ENCODE measurements around the gene SOWAHC.
A peak's percentile ranks its signal among the peaks of the same experiment; 100 is the strongest.

SOWAHC gene

DNA sequence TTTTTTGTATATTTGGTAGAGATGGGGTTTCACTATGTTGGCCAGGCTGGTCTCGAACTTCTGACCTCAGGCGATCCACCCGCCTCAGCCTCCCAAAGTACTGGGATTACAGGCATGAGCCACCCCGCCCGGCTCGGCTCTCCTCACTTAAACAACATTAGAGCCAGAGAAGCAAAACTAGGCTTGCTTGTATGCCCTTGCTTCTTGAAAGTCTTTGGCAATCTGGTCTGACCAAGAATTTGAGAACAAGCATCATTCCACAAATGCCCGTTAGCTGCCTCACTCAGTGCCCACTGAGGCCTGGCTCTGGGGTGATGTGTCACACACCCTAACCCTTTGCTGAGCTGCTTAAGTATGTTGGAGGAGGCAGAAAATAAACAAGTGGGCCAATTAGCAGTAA is 33.5 kb downstream of the SOWAHC start:
- no peak for DNase-seq

DNA sequence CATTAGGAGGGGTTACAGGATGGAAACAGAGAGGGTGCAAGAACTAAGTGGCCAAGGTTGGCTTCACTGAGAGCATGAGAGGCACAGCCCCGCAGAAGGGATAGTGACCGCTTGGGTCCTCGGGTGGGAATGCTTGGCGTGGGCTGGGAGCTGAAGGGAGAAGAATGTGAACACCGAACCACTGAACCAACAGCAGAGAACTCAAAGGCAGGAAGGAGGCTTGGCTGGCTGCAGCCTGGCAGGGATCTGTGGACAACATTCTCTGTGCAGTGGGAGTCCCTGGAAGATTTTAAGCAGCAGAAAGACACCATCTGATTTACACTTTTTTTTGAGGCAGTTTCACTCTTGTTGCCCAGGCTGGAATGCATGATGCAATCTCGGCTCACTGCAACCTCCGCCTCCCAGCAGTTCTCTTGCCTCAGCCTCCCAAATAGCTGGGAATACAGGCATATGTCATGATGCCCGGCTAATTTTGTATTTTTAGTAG is 33.9 kb downstream of the SOWAHC start:
- DNase-seq = no peak

DNA sequence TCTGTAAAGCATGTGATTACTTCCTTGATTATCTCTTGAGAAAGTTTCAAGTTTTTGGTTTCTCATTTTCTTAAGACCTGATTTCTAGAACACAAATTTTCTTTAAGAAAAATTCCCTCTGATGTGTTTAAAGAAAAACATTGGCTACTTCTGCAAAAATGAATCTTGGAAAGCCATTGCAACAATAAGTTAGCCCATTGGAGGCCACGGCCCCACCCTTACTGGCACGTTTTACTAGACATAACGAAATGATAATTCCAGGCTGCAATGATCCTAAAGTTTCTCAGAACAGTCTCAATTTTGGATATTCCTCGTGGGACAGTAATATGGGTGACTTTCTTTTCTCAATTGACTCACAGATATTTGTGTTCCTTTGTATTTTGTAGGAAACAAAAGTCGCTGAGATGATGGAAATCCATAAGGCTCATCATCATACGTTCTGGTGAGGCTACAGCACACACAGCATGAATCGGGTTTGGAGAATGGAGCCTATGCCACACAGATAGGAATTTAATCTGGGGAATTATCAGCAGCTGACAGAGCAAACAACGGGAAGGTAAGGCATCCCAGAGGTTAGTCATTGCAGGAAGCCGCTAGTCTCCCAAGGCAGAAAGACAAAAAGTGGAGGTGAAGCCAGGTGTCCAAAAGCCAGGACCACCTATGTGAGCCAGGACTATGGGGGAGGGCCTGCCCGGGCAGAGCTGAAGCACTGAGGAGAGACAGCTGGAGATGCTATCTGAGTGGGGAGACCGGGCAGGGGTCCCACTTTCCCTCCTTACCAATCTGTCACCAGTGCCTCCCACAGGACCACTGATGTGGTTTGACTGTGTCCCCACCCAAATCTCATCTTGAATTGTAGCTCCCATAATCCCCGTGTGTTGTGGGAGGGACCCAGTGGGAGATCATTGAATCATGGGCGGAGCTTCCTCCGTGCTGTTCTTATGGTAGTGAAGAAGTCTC is 35.9 kb downstream of the SOWAHC start:
- DNase-seq = no peak

DNA sequence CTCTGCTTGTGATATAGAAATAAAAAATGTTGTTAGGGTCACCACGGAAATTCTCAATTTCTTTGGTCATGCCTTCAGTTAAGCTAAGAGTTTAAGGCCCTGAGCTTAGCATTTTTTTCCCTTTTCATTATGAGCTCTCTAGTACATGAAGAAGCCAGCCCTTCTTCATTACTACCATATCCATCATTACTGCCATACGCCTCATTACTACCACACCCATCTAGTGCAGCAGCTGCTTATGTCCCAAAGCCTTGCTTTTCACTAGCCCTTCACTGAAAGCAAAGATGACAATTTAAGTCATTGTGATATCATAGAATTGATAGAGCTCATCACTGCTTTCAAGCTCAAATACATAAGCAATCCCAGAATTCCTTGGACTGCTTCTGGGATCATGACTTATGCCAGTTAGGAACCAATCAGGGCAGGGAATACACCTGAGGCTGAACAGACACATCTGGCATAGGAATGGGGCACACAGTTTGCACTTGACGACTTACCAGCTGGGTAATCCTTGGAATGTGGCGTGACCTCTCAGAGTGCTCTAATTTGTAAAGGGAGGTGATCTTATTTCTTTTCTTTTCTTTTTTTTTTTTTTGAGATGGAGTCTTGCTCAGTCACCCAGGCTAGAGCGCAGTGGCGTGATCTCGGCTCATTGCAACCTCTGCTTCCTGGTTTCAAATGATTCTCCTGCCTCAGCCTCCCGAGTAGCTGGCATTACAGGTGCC is 40.3 kb downstream of the SOWAHC start:
- no peak for DNase-seq

DNA sequence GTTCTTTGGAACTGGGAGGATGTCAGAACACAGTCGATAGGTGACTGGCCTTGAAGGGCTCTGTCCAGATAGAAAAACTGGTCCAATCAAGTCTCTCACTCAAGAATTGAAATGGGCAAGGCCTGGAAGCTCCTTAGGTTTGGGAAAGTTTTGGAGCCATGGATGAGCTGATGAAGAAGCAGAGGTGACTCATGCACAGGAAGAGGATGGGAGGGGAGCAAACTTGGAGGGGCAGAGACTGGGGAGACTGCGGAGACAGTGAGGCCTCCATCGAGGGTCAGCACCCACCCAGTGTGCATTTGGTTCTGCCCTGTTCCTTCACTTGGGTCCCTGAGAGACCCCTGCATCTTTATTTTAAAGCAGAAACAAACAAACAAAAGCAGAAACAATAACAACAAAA is 41.1 kb downstream of the SOWAHC start:
- no peak for DNase-seq

DNA sequence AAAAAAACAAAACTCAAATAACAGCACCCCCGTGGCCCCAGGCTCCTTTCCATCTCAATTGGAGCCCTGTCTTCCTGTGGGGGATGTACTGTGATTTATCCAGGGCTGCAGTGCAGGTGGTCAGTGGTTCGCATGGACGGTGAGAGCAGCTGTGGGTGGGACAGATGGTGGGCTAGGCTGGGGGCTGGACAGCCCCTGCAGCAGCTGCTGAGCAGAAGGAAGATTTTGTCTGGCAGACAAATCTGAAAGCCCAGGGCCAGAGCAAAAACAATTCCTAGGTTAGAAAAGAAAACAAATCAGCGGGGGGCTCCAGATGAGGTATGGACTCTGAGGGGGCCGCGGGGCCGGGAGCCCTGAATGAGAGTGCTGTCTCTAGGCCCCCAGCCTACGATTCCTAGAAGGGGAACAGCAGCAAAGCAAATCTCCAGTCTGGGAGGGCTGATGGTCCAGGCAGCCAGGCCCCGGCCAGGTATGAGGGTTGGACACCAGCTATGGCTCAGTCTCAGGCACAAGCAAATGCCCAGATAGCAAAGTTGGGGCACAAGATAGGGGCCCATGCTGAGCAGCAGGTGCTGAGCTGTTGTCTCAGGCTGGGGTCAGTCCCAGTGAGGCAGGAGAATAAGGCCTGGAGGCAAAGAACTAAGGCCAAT is 45.4 kb downstream of the SOWAHC start:
- DNase-seq = peak; percentile 68

DNA sequence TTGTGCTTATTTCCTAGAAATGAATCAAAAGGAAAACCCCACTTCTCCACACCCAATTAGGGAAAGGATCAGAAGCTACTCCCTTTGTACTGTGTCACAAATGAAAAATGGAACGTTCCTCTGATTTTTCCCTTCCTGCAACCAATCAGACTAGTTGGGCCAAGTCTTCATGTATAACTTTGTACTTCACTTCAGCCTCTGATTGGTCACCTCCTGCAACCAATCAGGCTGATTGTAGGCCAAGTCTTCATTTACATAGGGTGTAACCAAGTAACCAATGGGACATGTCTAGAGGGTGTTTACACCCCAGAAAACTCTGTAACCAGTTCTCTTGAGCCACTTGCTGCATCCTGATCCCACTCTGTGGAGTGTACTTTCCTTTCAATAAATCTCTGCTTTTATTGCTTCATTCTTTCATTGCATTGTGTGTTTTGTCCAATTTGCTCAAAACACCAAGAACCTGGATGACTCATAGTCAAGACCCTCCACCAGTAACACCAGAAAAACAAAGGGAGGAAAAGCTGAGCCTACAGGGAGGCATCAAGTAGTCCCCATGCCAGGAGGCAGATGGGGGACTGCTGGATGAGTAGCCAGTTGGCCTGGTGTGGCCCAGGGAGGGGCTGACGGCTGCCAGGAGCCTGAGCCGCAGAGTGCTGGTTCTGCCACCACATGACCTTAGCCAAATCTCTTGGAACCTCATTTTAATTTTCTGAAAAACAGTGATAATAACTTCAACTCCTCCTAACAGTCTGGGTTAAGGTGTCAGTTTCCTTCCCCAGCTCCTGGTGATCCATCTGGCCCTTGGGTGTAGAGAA is 46.1 kb downstream of the SOWAHC start:
- peak; percentile 44 for DNase-seq

DNA sequence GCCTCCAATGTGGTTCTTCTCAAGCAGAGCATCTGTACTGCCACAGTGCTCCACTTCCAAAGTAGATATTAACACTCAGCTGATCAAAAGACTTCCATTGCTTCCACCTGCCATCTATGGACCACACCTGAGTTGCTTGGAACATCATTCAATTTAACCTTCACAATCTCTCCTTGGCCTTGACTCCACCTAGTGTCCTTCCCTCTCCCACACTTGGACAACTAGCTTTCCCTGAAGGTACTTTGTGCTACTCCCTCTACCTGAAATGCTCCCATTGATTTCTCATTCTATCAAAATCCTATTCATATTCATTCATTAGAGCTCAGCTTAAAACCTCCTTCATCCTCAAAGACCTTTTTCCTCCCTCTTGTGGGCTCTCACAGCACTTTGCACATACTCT is 48.7 kb downstream of the SOWAHC start:
- DNase-seq = no peak

DNA sequence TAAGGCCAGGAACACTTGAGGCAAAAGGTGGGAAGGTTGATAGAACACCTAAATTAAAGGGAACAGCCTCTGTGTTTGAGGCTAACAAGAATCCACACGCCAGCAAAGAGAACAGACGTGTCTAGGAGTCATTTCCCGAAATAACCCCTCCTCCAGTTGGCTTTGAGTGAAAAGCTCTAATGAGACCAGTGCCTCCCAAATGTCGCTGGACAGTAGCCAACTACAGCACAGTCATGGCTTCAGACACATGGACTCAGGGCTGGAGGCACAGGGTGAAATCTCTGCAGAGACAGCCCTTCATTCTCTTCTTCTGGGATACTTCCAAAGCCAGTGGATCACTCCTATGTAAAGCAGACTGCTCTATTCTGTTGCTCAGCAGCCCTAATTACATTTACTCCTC is 49.6 kb downstream of the SOWAHC start:
- peak; percentile 67 for DNase-seq

DNA sequence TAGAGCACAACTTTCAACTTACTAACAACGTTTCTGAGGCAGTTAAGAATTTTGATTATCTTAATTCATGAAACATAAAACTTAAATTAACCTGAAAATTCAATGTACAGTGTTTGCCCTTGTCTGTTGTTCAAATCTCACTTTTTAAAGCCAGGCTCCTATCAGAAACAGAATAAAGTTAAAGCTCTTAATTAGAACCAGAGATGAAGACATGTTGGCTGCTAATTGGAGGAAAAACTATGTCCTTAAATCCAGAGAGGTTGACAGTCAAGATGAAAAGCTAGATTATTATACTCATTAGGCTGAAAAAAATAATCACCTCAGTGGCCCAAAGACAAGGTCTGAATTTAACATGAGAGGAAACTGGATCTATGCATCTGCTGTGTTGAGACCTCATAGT is 52.3 kb downstream of the SOWAHC start:
- no peak for DNase-seq
